MM.1S (cell line): ENCODE measurements around the gene CASQ1.

Experiments
- DNase-seq: peaks from one replicate; pipeline ENCODE4 v3.0.0-alpha.2; 2015
- H2AFZ ChIP-seq: fragments of 300-600 bp; sonication (generic); 2 replicates; pipeline ENCODE4 v1.6.0; 2016; ENCODE audit warnings: antibody characterized with exemption, low read length
- H3F3A ChIP-seq: fragments of 300-600 bp; sonication (generic); 2 replicates; pipeline ENCODE4 v1.6.1; 2016; ENCODE audit warnings: mild to moderate bottlenecking, antibody characterized with exemption, low read length, moderate library complexity, mixed read lengths; ENCODE audit not compliant: insufficient read depth
- H3K27ac ChIP-seq: fragments of 300-600 bp; sonication (generic); 2 replicates; pipeline ENCODE4 v1.5.1; 2016; ENCODE audit warnings: mild to moderate bottlenecking, low read length
- H3K27me3 ChIP-seq: fragments of 300-600 bp; sonication (generic); replicated peaks from 2 replicates; pipeline ENCODE4 v1.6.0; 2016; ENCODE audit warnings: low read length; ENCODE audit not compliant: insufficient read depth
- H3K36me3 ChIP-seq: fragments of 300-600 bp; sonication (generic); replicated peaks from 2 replicates; pipeline ENCODE4 v1.6.1; 2016; ENCODE audit warnings: mild to moderate bottlenecking, low read length, mixed read lengths; ENCODE audit not compliant: insufficient read depth
- H3K4me1 ChIP-seq: fragments of 300-600 bp; sonication (generic); 2 replicates; pipeline ENCODE4 v1.6.1; 2016; ENCODE audit warnings: low read length, mixed read lengths
- H3K4me2 ChIP-seq: fragments of 300-600 bp; sonication (generic); 2 replicates; pipeline ENCODE4 v1.6.0; 2016; ENCODE audit warnings: low read depth, low read length
- H3K4me3 ChIP-seq: fragments of 300-600 bp; sonication (generic); 2 replicates; pipeline ENCODE4 v1.5.1; 2016; ENCODE audit warnings: low read length, mixed read lengths
- H3K79me2 ChIP-seq: fragments of 300-600 bp; sonication (generic); 2 replicates; pipeline ENCODE4 v1.6.1; 2016; ENCODE audit warnings: mixed run types, low read length, mixed read lengths
- H3K9ac ChIP-seq: fragments of 300-600 bp; sonication (generic); 2 replicates; pipeline ENCODE4 v1.6.1; 2016; ENCODE audit warnings: low read length, mixed read lengths
- H3K9me2 ChIP-seq: fragments of 300-600 bp; sonication (generic); replicated peaks from 2 replicates; pipeline ENCODE4 v1.6.1; 2016; ENCODE audit warnings: mild to moderate bottlenecking, low read length, mixed read lengths; ENCODE audit not compliant: insufficient read depth
- H3K9me3 ChIP-seq: fragments of 300-600 bp; sonication (generic); replicated peaks from 2 replicates; pipeline ENCODE4 v1.6.1; 2016; ENCODE audit warnings: mild to moderate bottlenecking, low read length, mixed read lengths; ENCODE audit not compliant: insufficient read depth
- H4K20me1 ChIP-seq: fragments of 300-600 bp; sonication (generic); 2 replicates; pipeline ENCODE4 v1.6.1; 2016; ENCODE audit warnings: mild to moderate bottlenecking, low read length, moderate library complexity, mixed read lengths; ENCODE audit not compliant: insufficient read depth
- CTCF ChIP-seq: fragments of 300-600 bp; sonication (generic); IDR thresholded peaks from 2 replicates; pipeline ENCODE4 v1.5.1; 2016; ENCODE audit warnings: antibody characterized with exemption, low read length, mixed read lengths
- EZH2 ChIP-seq: fragments of 300-600 bp; sonication (generic); optimal IDR thresholded peaks from 2 replicates; pipeline ENCODE3; 2017; ENCODE audit warnings: low read depth, mild to moderate bottlenecking, antibody characterized with exemption, low read length, mixed read lengths
- EZH2phosphoT487 ChIP-seq: fragments of 300-600 bp; sonication (generic); IDR thresholded peaks from 2 replicates; pipeline ENCODE4 v1.6.1; 2018; ENCODE audit warnings: antibody characterized with exemption, low read length

Gene CASQ1

DNA sequence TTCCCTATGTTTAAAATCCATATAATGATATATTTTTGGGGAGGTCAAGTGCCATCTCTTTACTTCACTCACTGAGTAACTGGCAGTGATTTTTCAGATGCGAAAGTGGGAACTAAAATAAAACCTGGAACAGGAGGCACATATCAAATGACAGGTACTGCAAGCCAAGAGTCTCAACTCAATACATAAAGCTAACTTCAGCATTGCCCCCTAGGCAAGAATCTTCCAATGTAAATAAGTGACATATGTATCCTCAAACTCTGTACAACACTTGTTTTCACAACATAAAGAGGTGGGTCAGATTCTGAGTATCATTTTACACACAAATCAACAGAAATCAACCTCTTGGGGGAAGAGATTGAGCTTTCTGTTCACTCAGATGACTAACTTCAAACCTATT lies 53.8 kb downstream of the CASQ1 start:
- Histone ChIP-seq H2AFZ (no peak overlapping the region), H4K20me1 (no peaks in the 10 kb centered on the region; the same call in 1 of the 2 replicates), H3K27me3 (no peaks in the 10 kb centered on the region), H3K79me2 (peaks cover 71% of the 10 kb centered on the region), H3K9ac (no peak overlapping the region), H3K4me1 (no peaks in the 10 kb centered on the region), H3K4me3 (no peak overlapping the region), H3K36me3 (peaks cover 14% of the 10 kb centered on the region), H3K27ac (no peak overlapping the region), H3K9me3 (no peaks in the 10 kb centered on the region), H3K9me2 (no peaks in the 10 kb centered on the region), H3F3A (no peaks in the 10 kb centered on the region), H3K4me2 (no peak overlapping the region)
- DNase-seq: no peak
- TF ChIP-seq EZH2phosphoT487 (no peak), EZH2 (no peak), CTCF (no peak)

DNA sequence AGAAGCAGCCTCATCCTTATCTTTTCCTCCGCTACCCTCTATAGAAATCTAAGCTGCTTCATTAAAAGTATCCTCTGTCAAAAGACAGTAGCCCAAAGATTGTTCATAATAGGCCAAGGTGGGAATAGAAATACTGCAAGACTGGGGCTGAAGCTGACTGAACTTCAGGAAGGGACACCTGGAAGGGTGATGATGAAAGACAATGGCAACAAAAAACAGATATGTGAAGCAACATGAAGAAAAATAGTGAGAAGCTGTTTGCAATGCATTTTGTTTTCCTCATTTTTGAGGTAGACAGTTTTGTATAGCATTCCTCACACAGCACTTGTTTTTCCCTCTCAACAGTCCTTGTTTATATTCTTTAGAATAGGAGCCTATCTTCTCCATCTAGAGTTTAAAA lies 55.1 kb downstream of the CASQ1 start:
- Histone ChIP-seq H3K79me2 (peaks cover 79% of the 10 kb centered on the region), H4K20me1 (no peaks in the 10 kb centered on the region; the same call in 1 of the 2 replicates), H3K4me2 (no peak overlapping the region), H3K27ac (no peak overlapping the region), H3K9me2 (no peaks in the 10 kb centered on the region), H2AFZ (no peak overlapping the region), H3K4me1 (no peaks in the 10 kb centered on the region), H3K4me3 (no peak overlapping the region), H3K9ac (no peak overlapping the region), H3K27me3 (no peaks in the 10 kb centered on the region), H3K9me3 (no peaks in the 10 kb centered on the region), H3F3A (no peaks in the 10 kb centered on the region), H3K36me3 (peaks cover 8% of the 10 kb centered on the region; the same call in 1 of the 2 replicates)
- no peak for DNase-seq
- TF ChIP-seq EZH2 (no peak), CTCF (no peak), EZH2phosphoT487 (no peak)

- Histone ChIP-seq H3K27me3 (no peaks in the 10 kb centered on the region), H3K4me3 (no peak overlapping the region), H3F3A (no peaks in the 10 kb centered on the region), H3K9me2 (no peaks in the 10 kb centered on the region), H3K36me3 (0 out of 2 replicates have a peak, but pooled peaks cover 11% of the 10 kb centered on the region), H4K20me1 (no peaks in the 10 kb centered on the region; the same call in 1 of the 2 replicates), H3K9me3 (no peaks in the 10 kb centered on the region), H3K4me2 (no peak overlapping the region), H3K79me2 (peaks cover 91% of the 10 kb centered on the region), H3K27ac (no peak overlapping the region), H3K4me1 (no peaks in the 10 kb centered on the region), H2AFZ (no peak overlapping the region), H3K9ac (no peak overlapping the region)
- TF ChIP-seq EZH2 (no peak), EZH2phosphoT487 (no peak), CTCF (no peak)
- no peak for DNase-seq
These were observed 56.7 kb downstream of the CASQ1 start for GRCh38 chr1:160247053-160247452.
